Measurements from ENCODE around the gene CCR9.

DNA sequence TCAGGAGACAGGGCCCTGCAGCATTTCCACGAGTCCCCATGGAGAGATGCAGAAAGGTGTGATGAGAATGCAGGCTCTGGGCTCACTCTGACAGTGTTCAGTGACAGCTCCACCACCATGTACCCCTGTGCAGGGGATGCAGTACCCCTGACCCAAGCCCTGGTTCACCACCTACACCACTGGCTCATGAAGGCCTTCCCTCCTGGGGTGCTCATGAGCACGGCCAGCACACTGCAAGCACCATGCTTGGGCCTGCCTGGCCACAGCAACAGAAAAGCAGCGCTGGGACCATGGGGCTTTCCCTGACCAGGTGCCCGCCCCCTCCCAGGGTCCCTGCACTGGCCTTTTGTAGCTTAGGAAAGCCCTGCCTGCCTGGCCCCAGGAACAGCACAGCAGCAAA, 63.1 kb downstream of the CCR9 start:
- TF ChIP-seq CTCF (IDR thresholded peaks at IDR 0.05; ENCODE audit: insufficient read depth, low read depth, low read length) (no peak), EZH2 (IDR thresholded peaks at IDR 0.05; ENCODE audit: insufficient read depth, low read length) (no peak)

Data from astrocyte (in vitro differentiated cells and primary cell).